Prostate gland (tissue), 2 donors: ENCODE measurements around the gene UQCC3.

Source experiments
- CTCF ChIP-seq, 4 experiments: fragments of 200-600 bp in 2 of 4; fragments of 450-650 bp in 2 of 4; sonication (generic) in 2 of 4; IDR thresholded peaks; 1 replicate in 3 of 4; 2 replicates in 1 of 4; pipeline ENCODE4 v1.5.1; 2016 to 2019; ENCODE audit warnings: antibody characterized with exemption in 4 of 4, mild to moderate bottlenecking in 2 of 4, moderate library complexity in 2 of 4
- POLR2A ChIP-seq: fragments of 450-650 bp; IDR thresholded peaks from one replicate; pipeline ENCODE4 v1.6.1; 2016; ENCODE audit warnings: antibody characterized with exemption, mild to moderate bottlenecking
- POLR2AphosphoS5 ChIP-seq: sonication (generic); formaldehyde crosslinking; IDR thresholded peaks from one replicate; pipeline ENCODE4 v1.6.1; 2017; ENCODE audit warnings: antibody characterized with exemption

- no peak for TF ChIP-seq CTCF (IDR thresholded peaks at IDR 0.05)
- no peak for TF ChIP-seq POLR2A
- TF ChIP-seq POLR2AphosphoS5 = no peak
Observed at GRCh38 chr11:62705413-62705812, 33.9 kb downstream of the UQCC3 start.
